IPS DF 4.7 (cell line): ENCODE measurements around the gene MGA.
"Not testable (repeated sequence)": the region's sequence is repeated elsewhere in the genome, so short reads cannot be mapped to it uniquely, and the experiment has no call there.

Experiments
- DNase-seq: peaks from one replicate; pipeline ENCODE4 v3.0.0-alpha.2; 2013; ENCODE audit warnings: low spot score; ENCODE audit errors: extremely low read depth

The MGA gene

GRCh38 chr15:41714291-41714690 is 54.1 kb downstream of the MGA start:
- no peak for DNase-seq

- no peak for DNase-seq
These were observed 56.7 kb downstream of the MGA start for GRCh38 chr15:41716864-41717263.

GRCh38 chr15:41727143-41727542 is 66.9 kb downstream of the MGA start:
- DNase-seq, result no peak

GRCh38 chr15:41728061-41728460 is 67.9 kb downstream of the MGA start:
- not testable (repeated sequence) for DNase-seq

GRCh38 chr15:41730543-41730942 is 70.3 kb downstream of the MGA start:
- no peak for DNase-seq

- no peak for DNase-seq
These were observed 72.3 kb downstream of the MGA start for GRCh38 chr15:41732483-41732882.

GRCh38 chr15:41734079-41734478 is 73.9 kb downstream of the MGA start:
- DNase-seq, result no peak

- DNase-seq, result no peak
These were observed 74.8 kb downstream of the MGA start for GRCh38 chr15:41735046-41735445.

- DNase-seq, result not testable (repeated sequence)
These were observed 75.3 kb downstream of the MGA start for GRCh38 chr15:41735492-41735891.

GRCh38 chr15:41746802-41747201 is 86.6 kb downstream of the MGA start:
- no peak for DNase-seq

GRCh38 chr15:41756198-41756597 is 96.0 kb downstream of the MGA start:
- no peak for DNase-seq

- peak; percentile 46 for DNase-seq
These were observed 112.6 kb downstream of the MGA start for GRCh38 chr15:41772720-41773331.

GRCh38 chr15:41773332-41773728 is 113.1 kb downstream of the MGA start:
- DNase-seq, result no peak

- no peak for DNase-seq
These were observed 113.5 kb downstream of the MGA start for GRCh38 chr15:41773729-41774061.

- peak; percentile 97 for DNase-seq
These were observed 114.1 kb downstream of the MGA start, which contains the start of gene MAPKBP1 for GRCh38 chr15:41774062-41774881. MAPKBP1 (plus strand) TSS chr15:41774484; CDS start chr15:41775276, 792 bp downstream.

GRCh38 chr15:41774882-41775417 is 114.7 kb downstream of the MGA start:
- DNase-seq, result no peak

- no peak for DNase-seq
These were observed 115.4 kb downstream of the MGA start for GRCh38 chr15:41775651-41776050.

GRCh38 chr15:41777421-41777973 is 117.3 kb downstream of the MGA start:
- DNase-seq, result no peak

- DNase-seq, result no peak
These were observed 118.3 kb downstream of the MGA start for GRCh38 chr15:41778521-41778920.

GRCh38 chr15:41779662-41780157 is 119.5 kb downstream of the MGA start:
- no peak for DNase-seq

GRCh38 chr15:41780266-41780665 is 120.1 kb downstream of the MGA start:
- DNase-seq, result no peak

GRCh38 chr15:41780727-41781126 is 120.5 kb downstream of the MGA start:
- DNase-seq, result no peak
